ENCODE measurements around the gene PRKG1. TPM values are rescaled to one million over a fixed set of nuclear protein-coding genes. Genes with fewer than 3 reads are reported as not detected.
"Not testable (repeated sequence)": the region's sequence is repeated elsewhere in the genome, so short reads cannot be mapped to it uniquely, and the experiment has no call there.

The PRKG1 gene
- total and polyA plus RNA-seq, 2 donors from 2014 or later = 3.6 to 14.8 TPM

DNA sequence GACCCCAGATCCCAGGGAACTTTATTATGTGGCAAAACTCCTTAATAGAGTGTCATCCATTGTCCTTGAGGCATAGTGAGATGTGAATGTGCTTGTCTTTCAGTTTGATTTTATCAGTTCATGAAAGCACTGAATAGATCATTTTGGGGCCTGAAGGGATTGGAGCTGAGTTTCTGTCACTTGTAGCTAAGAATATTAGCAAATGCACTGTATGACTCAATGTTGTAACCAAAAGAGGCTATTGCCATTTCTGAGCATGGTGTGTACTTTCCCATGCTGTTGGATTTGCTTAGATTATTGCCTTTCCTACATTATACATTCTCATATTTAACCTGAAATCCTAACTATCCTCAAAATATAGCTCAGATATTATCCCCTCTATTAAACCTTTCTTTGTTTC, 130.4 kb downstream of the PRKG1 start:
- no peak for DNase-seq
- Histone ChIP-seq H3K9me3 (ENCODE audit: control insufficient read depth in 2 of 3, insufficient read depth in 1 of 3, low read length in 3 of 3) (no peaks in the 10 kb centered on the region), H3K4me1 (ENCODE audit: control insufficient read depth in 2 of 3, insufficient read depth in 2 of 3, low read depth in 1 of 3, low read length in 3 of 3) (no peaks in the 10 kb centered on the region), H3K27me3 (ENCODE audit: control insufficient read depth, insufficient read depth, low read length) (no peaks in the 10 kb centered on the region), H3K4me3 (ENCODE audit: low read length in 3 of 3) (no peak overlapping the region), H3K9ac (ENCODE audit: low read length in 3 of 3) (no peak overlapping the region), H3K27ac (ENCODE audit: low read depth in 2 of 2, low read length in 2 of 2) (no peak overlapping the region), H3K36me3 (ENCODE audit: control insufficient read depth in 2 of 3, insufficient read depth in 3 of 3, low read length in 3 of 3) (no peaks in the 10 kb centered on the region)
- TF ChIP-seq, protein P1, sequence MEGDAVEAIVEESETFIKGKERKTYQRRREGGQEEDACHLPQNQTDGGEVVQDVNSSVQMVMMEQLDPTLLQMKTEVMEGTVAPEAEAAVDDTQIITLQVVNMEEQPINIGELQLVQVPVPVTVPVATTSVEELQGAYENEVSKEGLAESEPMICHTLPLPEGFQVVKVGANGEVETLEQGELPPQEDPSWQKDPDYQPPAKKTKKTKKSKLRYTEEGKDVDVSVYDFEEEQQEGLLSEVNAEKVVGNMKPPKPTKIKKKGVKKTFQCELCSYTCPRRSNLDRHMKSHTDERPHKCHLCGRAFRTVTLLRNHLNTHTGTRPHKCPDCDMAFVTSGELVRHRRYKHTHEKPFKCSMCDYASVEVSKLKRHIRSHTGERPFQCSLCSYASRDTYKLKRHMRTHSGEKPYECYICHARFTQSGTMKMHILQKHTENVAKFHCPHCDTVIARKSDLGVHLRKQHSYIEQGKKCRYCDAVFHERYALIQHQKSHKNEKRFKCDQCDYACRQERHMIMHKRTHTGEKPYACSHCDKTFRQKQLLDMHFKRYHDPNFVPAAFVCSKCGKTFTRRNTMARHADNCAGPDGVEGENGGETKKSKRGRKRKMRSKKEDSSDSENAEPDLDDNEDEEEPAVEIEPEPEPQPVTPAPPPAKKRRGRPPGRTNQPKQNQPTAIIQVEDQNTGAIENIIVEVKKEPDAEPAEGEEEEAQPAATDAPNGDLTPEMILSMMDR (IDR thresholded peaks at IDR 0.05; ENCODE audit: borderline replicate concordance, extremely low read depth, insufficient read depth) = no peak
- intact Hi-C loops (cut with DNase I) = no loop called here
- no peak for FAIRE-seq

GRCh38 chr10:51206500-51206899, 132.2 kb downstream of the PRKG1 start:
- TF ChIP-seq, protein P1 (IDR thresholded peaks at IDR 0.05; ENCODE audit: borderline replicate concordance, extremely low read depth, insufficient read depth) = no peak
- H3K27ac ChIP-seq (ENCODE audit: low read depth in 2 of 2, low read length in 2 of 2) = no peak overlapping the region
- H3K9me3 ChIP-seq (ENCODE audit: control insufficient read depth in 2 of 3, insufficient read depth in 1 of 3, low read length in 3 of 3) = no peaks in the 10 kb centered on the region
- no peak overlapping the region for H3K4me3 ChIP-seq (ENCODE audit: low read length in 3 of 3)
- no peak overlapping the region for H3K9ac ChIP-seq (ENCODE audit: low read length in 3 of 3)
- DNase-seq (no peak), FAIRE-seq (no peak)
- no peaks in the 10 kb centered on the region for H3K4me1 ChIP-seq (ENCODE audit: control insufficient read depth in 2 of 3, insufficient read depth in 2 of 3, low read depth in 1 of 3, low read length in 3 of 3)
- intact Hi-C loops (cut with DNase I) = no loop called here
- no peaks in the 10 kb centered on the region for H3K36me3 ChIP-seq (ENCODE audit: control insufficient read depth in 2 of 3, insufficient read depth in 3 of 3, low read length in 3 of 3)
- no peaks in the 10 kb centered on the region for H3K27me3 ChIP-seq (ENCODE audit: control insufficient read depth, insufficient read depth, low read length)

GRCh38 chr10:51212937-51213336, 138.7 kb downstream of the PRKG1 start:
- H3K36me3 ChIP-seq (ENCODE audit: control insufficient read depth in 2 of 3, insufficient read depth in 3 of 3, low read length in 3 of 3); H3K27ac ChIP-seq (ENCODE audit: low read depth in 2 of 2, low read length in 2 of 2); H3K4me3 ChIP-seq (ENCODE audit: low read length in 3 of 3); H3K4me1 ChIP-seq (ENCODE audit: control insufficient read depth in 2 of 3, insufficient read depth in 2 of 3, low read depth in 1 of 3, low read length in 3 of 3); DNase-seq; H3K27me3 ChIP-seq (ENCODE audit: control insufficient read depth, insufficient read depth, low read length); H3K9ac ChIP-seq (ENCODE audit: low read length in 3 of 3); intact Hi-C loops (cut with DNase I); FAIRE-seq; H3K9me3 ChIP-seq (ENCODE audit: control insufficient read depth in 2 of 3, insufficient read depth in 1 of 3, low read length in 3 of 3): not testable (repeated sequence)

DNA sequence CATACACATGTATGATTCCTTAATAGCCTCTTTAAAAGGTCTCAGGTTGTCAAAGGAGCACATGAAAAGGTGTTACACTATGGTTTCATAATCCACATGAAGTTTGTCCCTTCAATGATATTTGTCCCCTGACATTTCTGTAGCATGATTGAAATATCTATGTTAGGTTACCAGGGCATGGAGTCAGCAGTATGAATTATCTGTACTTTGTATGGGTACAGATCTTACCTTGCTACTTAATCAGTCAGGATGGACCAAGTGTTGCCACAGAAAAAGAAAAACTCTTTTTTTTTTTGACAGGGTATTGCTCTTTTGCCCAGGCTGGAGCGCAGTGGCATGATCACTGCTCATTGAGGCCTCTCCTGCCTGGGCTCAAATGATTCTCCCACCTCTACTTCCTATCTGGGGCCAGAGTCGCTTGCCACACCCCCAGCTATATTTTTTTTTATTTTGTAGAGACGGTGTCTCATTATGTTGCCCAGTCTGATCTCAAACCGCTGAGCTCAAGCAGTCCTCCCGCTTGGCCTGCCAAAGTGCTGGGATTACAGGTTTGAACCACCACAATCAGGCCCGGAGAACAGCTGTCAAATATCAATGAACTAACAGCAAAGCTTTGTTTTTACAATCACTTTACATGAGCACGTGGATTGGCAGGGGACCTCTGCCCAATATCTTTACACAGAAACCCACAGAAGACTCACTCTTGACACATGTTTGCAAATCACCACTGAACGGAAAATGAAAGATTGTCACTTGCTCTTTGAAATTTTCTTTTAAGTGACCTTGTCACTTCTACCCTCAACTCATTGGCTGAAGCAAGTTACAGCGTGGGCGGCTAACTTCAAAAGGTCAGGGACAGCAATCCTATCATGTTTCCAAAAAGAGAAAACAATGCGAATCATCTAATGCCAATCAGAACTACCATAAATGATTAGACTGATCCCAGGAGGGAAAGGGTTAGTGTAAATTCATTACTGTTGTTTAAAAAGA, 140.2 kb downstream of the PRKG1 start:
- H3K27me3 ChIP-seq (ENCODE audit: control insufficient read depth, insufficient read depth, low read length) = no peaks in the 10 kb centered on the region
- no peak overlapping the region for H3K4me3 ChIP-seq (ENCODE audit: low read length in 3 of 3)
- no peak overlapping the region for H3K9ac ChIP-seq (ENCODE audit: low read length in 3 of 3)
- no peaks in the 10 kb centered on the region for H3K9me3 ChIP-seq (ENCODE audit: control insufficient read depth in 2 of 3, insufficient read depth in 1 of 3, low read length in 3 of 3)
- no peak for FAIRE-seq
- peak in 1 of 5 donors; percentile 44 for DNase-seq
- TF ChIP-seq, protein P1 (IDR thresholded peaks at IDR 0.05; ENCODE audit: borderline replicate concordance, extremely low read depth, insufficient read depth) = no peak
- H3K27ac ChIP-seq (ENCODE audit: low read depth in 2 of 2, low read length in 2 of 2) = no peak overlapping the region
- no peaks in the 10 kb centered on the region for H3K4me1 ChIP-seq (ENCODE audit: control insufficient read depth in 2 of 3, insufficient read depth in 2 of 3, low read depth in 1 of 3, low read length in 3 of 3)
- no peaks in the 10 kb centered on the region for H3K36me3 ChIP-seq (ENCODE audit: control insufficient read depth in 2 of 3, insufficient read depth in 3 of 3, low read length in 3 of 3)
- intact Hi-C loops (cut with DNase I) = no loop called here
